ENCODE results near the gene TEX53.

TEX53 gene

GRCh38 chr9:114680259-114681001 is 22.8 kb upstream of the TEX53 start:
- DNase-seq (ENCODE audit: low spot score), result peak; percentile 66

GRCh38 chr9:114678795-114679194 is 21.2 kb upstream of the TEX53 start:
- DNase-seq (ENCODE audit: low spot score), result no peak

GRCh38 chr9:114678130-114678529 is 20.5 kb upstream of the TEX53 start:
- DNase-seq (ENCODE audit: low spot score), result no peak

GRCh38 chr9:114677418-114677817 is 19.8 kb upstream of the TEX53 start:
- DNase-seq (ENCODE audit: low spot score), result peak; percentile 99

GRCh38 chr9:114676901-114677300 is 19.3 kb upstream of the TEX53 start:
- no peak for DNase-seq (ENCODE audit: low spot score)

GRCh38 chr9:114674798-114675540 is 17.4 kb upstream of the TEX53 start:
- DNase-seq (ENCODE audit: low spot score), result no peak

GRCh38 chr9:114674076-114674797 is 16.6 kb upstream of the TEX53 start:
- DNase-seq (ENCODE audit: low spot score), result no peak

GRCh38 chr9:114671605-114672004 is 14.0 kb upstream of the TEX53 start:
- DNase-seq (ENCODE audit: low spot score), result no peak

- no peak for DNase-seq (ENCODE audit: low spot score)
These were observed 12.4 kb upstream of the TEX53 start for GRCh38 chr9:114669961-114670360.

GRCh38 chr9:114668146-114668545 is 10.5 kb upstream of the TEX53 start:
- DNase-seq (ENCODE audit: low spot score), result no peak

GRCh38 chr9:114666851-114667250 is 9.2 kb upstream of the TEX53 start:
- no peak for DNase-seq (ENCODE audit: low spot score)

- no peak for DNase-seq (ENCODE audit: low spot score)
These were observed 8.8 kb upstream of the TEX53 start for GRCh38 chr9:114666401-114666800.

- DNase-seq (ENCODE audit: low spot score), result no peak
These were observed 6.6 kb upstream of the TEX53 start for GRCh38 chr9:114664181-114664580.

- peak; percentile 47 for DNase-seq (ENCODE audit: low spot score)
These were observed 4.7 kb upstream of the TEX53 start for GRCh38 chr9:114662081-114662989.

- DNase-seq (ENCODE audit: low spot score), result no peak
These were observed 1.3 kb downstream of the TEX53 start for GRCh38 chr9:114656301-114656700.

- peak; percentile 56 for DNase-seq (ENCODE audit: low spot score)
These were observed 1.9 kb downstream of the TEX53 start for GRCh38 chr9:114655689-114656088.

GRCh38 chr9:114653556-114654159 is 3.9 kb downstream of the TEX53 start:
- peak; percentile 76 for DNase-seq (ENCODE audit: low spot score)

GRCh38 chr9:114652776-114653555 is 4.6 kb downstream of the TEX53 start:
- peak; percentile 51 for DNase-seq (ENCODE audit: low spot score)

GRCh38 chr9:114643896-114644295 is 13.7 kb downstream of the TEX53 start:
- DNase-seq (ENCODE audit: low spot score), result no peak

- DNase-seq (ENCODE audit: low spot score), result no peak
These were observed 14.6 kb downstream of the TEX53 start for GRCh38 chr9:114643001-114643400.

GRCh38 chr9:114641967-114642366 is 15.6 kb downstream of the TEX53 start:
- no peak for DNase-seq (ENCODE audit: low spot score)
